GM23338 (cell line): ENCODE data around the gene NCLN. TPM values are rescaled to one million over a fixed set of nuclear protein-coding genes. Genes with fewer than 3 reads are reported as not detected.

ENCODE experiments used
- ATAC-seq: fragments of 200-7000 bp; cut with Tn5 transposase; 3 replicates; pipeline ENCODE4 v1.9.1; 2020
- DNase-seq: peaks from one replicate; pipeline ENCODE4 v3.0.0-alpha.2; 2015; ENCODE audit warnings: low spot score
- H2AFZ ChIP-seq: fragments of 200-600 bp; sonication (generic); 2 replicates; pipeline ENCODE4 v1.8.0; 2016; ENCODE audit warnings: antibody characterized with exemption, mild to moderate bottlenecking, moderate library complexity
- H3F3A ChIP-seq: fragments of 200-600 bp; sonication (generic); replicated peaks from 2 replicates; pipeline ENCODE4 v1.8.0; 2017; ENCODE audit warnings: antibody characterized with exemption, mixed run types, low read depth
- H3K27ac ChIP-seq: fragments of 200-600 bp; sonication (generic); 2 replicates; pipeline ENCODE4 v1.6.1; 2016; ENCODE audit warnings: low read depth
- H3K27me3 ChIP-seq: fragments of 200-600 bp; sonication (generic); 2 replicates; pipeline ENCODE4 v1.8.0; 2016; ENCODE audit warnings: mild to moderate bottlenecking, mixed run types, moderate library complexity; ENCODE audit not compliant: insufficient read depth
- H3K36me3 ChIP-seq: fragments of 200-600 bp; sonication (generic); 2 replicates; pipeline ENCODE4 v1.8.0; 2016; ENCODE audit warnings: mild to moderate bottlenecking; ENCODE audit not compliant: insufficient read depth
- H3K4me1 ChIP-seq: fragments of 200-600 bp; sonication (generic); 2 replicates; pipeline ENCODE4 v1.8.0; 2016; ENCODE audit warnings: mild to moderate bottlenecking, moderate library complexity; ENCODE audit not compliant: insufficient read depth
- H3K4me2 ChIP-seq: fragments of 200-600 bp; sonication (generic); 2 replicates; pipeline ENCODE4 v1.7.1; 2017; ENCODE audit warnings: mixed run types
- H3K4me3 ChIP-seq: fragments of 200-600 bp; sonication (generic); 2 replicates; pipeline ENCODE4 v1.6.1; 2016; ENCODE audit warnings: mixed run types
- H3K79me2 ChIP-seq: fragments of 200-600 bp; sonication (generic); replicated peaks from 2 replicates; pipeline ENCODE4 v1.8.0; 2017; ENCODE audit warnings: mild to moderate bottlenecking; ENCODE audit not compliant: insufficient read depth
- H3K9me2 ChIP-seq: fragments of 200-600 bp; sonication (generic); 2 replicates; pipeline ENCODE4 v1.8.0; 2017; ENCODE audit not compliant: insufficient read depth
- H4K20me1 ChIP-seq: fragments of 200-600 bp; sonication (generic); replicated peaks from 2 replicates; pipeline ENCODE4 v1.8.0; 2017; ENCODE audit warnings: mild to moderate bottlenecking; ENCODE audit not compliant: insufficient read depth
- H3K27ac Mint-ChIP-seq: 2 replicates; pipeline ENCODE4 v1.8.0; 2020; ENCODE audit warnings: inconsistent platforms, mild to moderate bottlenecking, moderate library complexity, mixed read lengths
- H3K27me3 Mint-ChIP-seq: 3 replicates; pipeline ENCODE4 v1.8.0; 2022; ENCODE audit warnings: low read depth, mild to moderate bottlenecking, moderate library complexity, mixed read lengths, inconsistent platforms; ENCODE audit not compliant: insufficient read depth, poor library complexity
- H3K36me3 Mint-ChIP-seq: 3 replicates; pipeline ENCODE4 v1.8.0; 2021; ENCODE audit warnings: low read depth, mild to moderate bottlenecking, inconsistent platforms, moderate library complexity, mixed read lengths
- H3K4me1 Mint-ChIP-seq: 3 replicates; pipeline ENCODE4 v1.8.0; 2020; ENCODE audit warnings: mild to moderate bottlenecking, inconsistent platforms, mixed read lengths
- H3K4me3 Mint-ChIP-seq: 3 replicates; pipeline ENCODE4 v1.8.0; 2021; ENCODE audit warnings: moderate library complexity, mild to moderate bottlenecking, inconsistent platforms, mixed read lengths
- H3K9me3 Mint-ChIP-seq: 3 replicates; pipeline ENCODE4 v1.8.0; 2020; ENCODE audit warnings: moderate library complexity, mild to moderate bottlenecking, inconsistent platforms, mixed read lengths
- CREB1 ChIP-seq: fragments of 250-450 bp; sonication (Bioruptor Pico); IDR thresholded peaks from 2 replicates; pipeline ENCODE4 v1.5.0; 2020; ENCODE audit warnings: low read depth, mild to moderate bottlenecking, moderate library complexity
- EZH2 ChIP-seq: fragments of 200-600 bp; sonication (generic); IDR thresholded peaks from one replicate; pipeline ENCODE4 v1.8.0; 2017; ENCODE audit warnings: antibody characterized with exemption, mild to moderate bottlenecking, low read depth; ENCODE audit not compliant: unreplicated experiment
- EZH2phosphoT487 ChIP-seq: fragments of 200-600 bp; sonication (generic); IDR thresholded peaks from one replicate; pipeline ENCODE4 v1.8.1; 2018; ENCODE audit warnings: antibody characterized with exemption; ENCODE audit not compliant: unreplicated experiment
- JUNB ChIP-seq: IDR thresholded peaks from one replicate; pipeline ENCODE4 v1.6.1; 2016; ENCODE audit warnings: antibody characterized with exemption; ENCODE audit not compliant: unreplicated experiment
- NANOG ChIP-seq: IDR thresholded peaks from 2 replicates; pipeline ENCODE4 v1.6.1; 2016; ENCODE audit warnings: antibody characterized with exemption, borderline replicate concordance
- POLR2AphosphoS5 ChIP-seq: IDR thresholded peaks from 2 replicates; pipeline ENCODE4 v1.6.1; 2016; ENCODE audit warnings: antibody characterized with exemption, low read depth
- STAT1 ChIP-seq: IDR thresholded peaks from one replicate; pipeline ENCODE4 v1.6.1; 2016; ENCODE audit warnings: antibody characterized with exemption; ENCODE audit not compliant: unreplicated experiment
- ZNF114 ChIP-seq: fragments of 250-450 bp; sonication (Bioruptor Pico); IDR thresholded peaks from 2 replicates; pipeline ENCODE4 v1.5.0; 2020; ENCODE audit warnings: mild to moderate bottlenecking, moderate library complexity
- ZNF331 ChIP-seq: fragments of 250-450 bp; sonication (Bioruptor Pico); IDR thresholded peaks from 2 replicates; pipeline ENCODE4 v1.5.0; 2020; ENCODE audit warnings: low read depth, mild to moderate bottlenecking, moderate library complexity
- ZNF462 ChIP-seq: fragments of 250-450 bp; sonication (Bioruptor Pico); IDR thresholded peaks from 2 replicates; pipeline ENCODE4 v1.5.0; 2020; ENCODE audit warnings: mild to moderate bottlenecking, moderate library complexity
- polyA plus RNA-seq: library from polyadenylated mRNA; unstranded; fragments of >200 nt; fragmentation: Nextera tagmentation; extraction: Ambion mirVana; gene quantifications from 2 replicates; pipeline ENCODE4 v1.2.1, GENCODE V29; 2016
- total RNA-seq: library from RNA; depleted of rRNA; stranded (reverse); fragments of >200 nt; shearing (Covaris generic); gene quantifications from 2 replicates; pipeline ENCODE4 v1.2.3, GENCODE V29; 2014
- TF ChIP-seq, protein P1 (sequence below): IDR thresholded peaks from 2 replicates; pipeline ENCODE4 v1.6.1; 2016; ENCODE audit warnings: antibody characterized with exemption
- TF ChIP-seq, protein P2 (sequence below): IDR thresholded peaks from one replicate; pipeline ENCODE4 v1.6.1; 2018; ENCODE audit warnings: antibody characterized with exemption; ENCODE audit not compliant: unreplicated experiment
- TF ChIP-seq, protein P3 (sequence below), 2 experiments: fragments of 200-600 bp in 1 of 2; sonication (generic) in 1 of 2; conservative IDR thresholded peaks; 2 replicates each; pipeline versions ENCODE4 v1.5.1 to v1.6.1; 2016 to 2017; ENCODE audit warnings: antibody characterized with exemption in 2 of 2, low read depth in 2 of 2, mild to moderate bottlenecking in 2 of 2, moderate library complexity in 1 of 2

NCLN gene
- total and polyA plus RNA-seq, 2 experiments from 2014 or later: 85.6 to 125 TPM

- Histone ChIP-seq H2AFZ (no peak overlapping the region), H3K79me2 (no peaks in the 10 kb centered on the region), H3K27me3 (no peaks in the 10 kb centered on the region), H3F3A (0 out of 2 replicates have a peak, but pooled peaks cover 4% of the 10 kb centered on the region), H3K4me3 (no peak overlapping the region), H3K36me3 (no peaks in the 10 kb centered on the region), H3K4me1 (no peaks in the 10 kb centered on the region), H3K9me2 (peaks cover 8% of the 10 kb centered on the region; the same call in 1 of the 2 replicates), H4K20me1 (no peaks in the 10 kb centered on the region), H3K27ac (no peak overlapping the region), H3K4me2 (no peak overlapping the region)
- Mint-ChIP-seq H3K9me3 (no peaks in the 10 kb centered on the region; the same call in 2 of the 3 replicates), H3K36me3 (no peaks in the 10 kb centered on the region), H3K4me1 (peaks cover 5% of the 10 kb centered on the region; the same call in 2 of the 3 replicates), H3K27ac (no peak overlapping the region), H3K27me3 (peaks cover 9% of the 10 kb centered on the region), H3K4me3 (no peak overlapping the region)
- TF ChIP-seq NANOG (no peak), ZNF114 (CRISPR knock-in tag) (no peak), STAT1 (no peak), ZNF462 (CRISPR knock-in tag) (no peak), CREB1 (CRISPR knock-in tag) (no peak), EZH2 (no peak), ZNF331 (CRISPR knock-in tag) (no peak), JUNB (no peak), POLR2AphosphoS5 (no peak), EZH2phosphoT487 (no peak)
- TF ChIP-seq, protein P1, sequence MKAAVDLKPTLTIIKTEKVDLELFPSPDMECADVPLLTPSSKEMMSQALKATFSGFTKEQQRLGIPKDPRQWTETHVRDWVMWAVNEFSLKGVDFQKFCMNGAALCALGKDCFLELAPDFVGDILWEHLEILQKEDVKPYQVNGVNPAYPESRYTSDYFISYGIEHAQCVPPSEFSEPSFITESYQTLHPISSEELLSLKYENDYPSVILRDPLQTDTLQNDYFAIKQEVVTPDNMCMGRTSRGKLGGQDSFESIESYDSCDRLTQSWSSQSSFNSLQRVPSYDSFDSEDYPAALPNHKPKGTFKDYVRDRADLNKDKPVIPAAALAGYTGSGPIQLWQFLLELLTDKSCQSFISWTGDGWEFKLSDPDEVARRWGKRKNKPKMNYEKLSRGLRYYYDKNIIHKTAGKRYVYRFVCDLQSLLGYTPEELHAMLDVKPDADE: no peak
- TF ChIP-seq, protein P2, sequence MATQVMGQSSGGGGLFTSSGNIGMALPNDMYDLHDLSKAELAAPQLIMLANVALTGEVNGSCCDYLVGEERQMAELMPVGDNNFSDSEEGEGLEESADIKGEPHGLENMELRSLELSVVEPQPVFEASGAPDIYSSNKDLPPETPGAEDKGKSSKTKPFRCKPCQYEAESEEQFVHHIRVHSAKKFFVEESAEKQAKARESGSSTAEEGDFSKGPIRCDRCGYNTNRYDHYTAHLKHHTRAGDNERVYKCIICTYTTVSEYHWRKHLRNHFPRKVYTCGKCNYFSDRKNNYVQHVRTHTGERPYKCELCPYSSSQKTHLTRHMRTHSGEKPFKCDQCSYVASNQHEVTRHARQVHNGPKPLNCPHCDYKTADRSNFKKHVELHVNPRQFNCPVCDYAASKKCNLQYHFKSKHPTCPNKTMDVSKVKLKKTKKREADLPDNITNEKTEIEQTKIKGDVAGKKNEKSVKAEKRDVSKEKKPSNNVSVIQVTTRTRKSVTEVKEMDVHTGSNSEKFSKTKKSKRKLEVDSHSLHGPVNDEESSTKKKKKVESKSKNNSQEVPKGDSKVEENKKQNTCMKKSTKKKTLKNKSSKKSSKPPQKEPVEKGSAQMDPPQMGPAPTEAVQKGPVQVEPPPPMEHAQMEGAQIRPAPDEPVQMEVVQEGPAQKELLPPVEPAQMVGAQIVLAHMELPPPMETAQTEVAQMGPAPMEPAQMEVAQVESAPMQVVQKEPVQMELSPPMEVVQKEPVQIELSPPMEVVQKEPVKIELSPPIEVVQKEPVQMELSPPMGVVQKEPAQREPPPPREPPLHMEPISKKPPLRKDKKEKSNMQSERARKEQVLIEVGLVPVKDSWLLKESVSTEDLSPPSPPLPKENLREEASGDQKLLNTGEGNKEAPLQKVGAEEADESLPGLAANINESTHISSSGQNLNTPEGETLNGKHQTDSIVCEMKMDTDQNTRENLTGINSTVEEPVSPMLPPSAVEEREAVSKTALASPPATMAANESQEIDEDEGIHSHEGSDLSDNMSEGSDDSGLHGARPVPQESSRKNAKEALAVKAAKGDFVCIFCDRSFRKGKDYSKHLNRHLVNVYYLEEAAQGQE: no peak
- TF ChIP-seq, protein P3, sequence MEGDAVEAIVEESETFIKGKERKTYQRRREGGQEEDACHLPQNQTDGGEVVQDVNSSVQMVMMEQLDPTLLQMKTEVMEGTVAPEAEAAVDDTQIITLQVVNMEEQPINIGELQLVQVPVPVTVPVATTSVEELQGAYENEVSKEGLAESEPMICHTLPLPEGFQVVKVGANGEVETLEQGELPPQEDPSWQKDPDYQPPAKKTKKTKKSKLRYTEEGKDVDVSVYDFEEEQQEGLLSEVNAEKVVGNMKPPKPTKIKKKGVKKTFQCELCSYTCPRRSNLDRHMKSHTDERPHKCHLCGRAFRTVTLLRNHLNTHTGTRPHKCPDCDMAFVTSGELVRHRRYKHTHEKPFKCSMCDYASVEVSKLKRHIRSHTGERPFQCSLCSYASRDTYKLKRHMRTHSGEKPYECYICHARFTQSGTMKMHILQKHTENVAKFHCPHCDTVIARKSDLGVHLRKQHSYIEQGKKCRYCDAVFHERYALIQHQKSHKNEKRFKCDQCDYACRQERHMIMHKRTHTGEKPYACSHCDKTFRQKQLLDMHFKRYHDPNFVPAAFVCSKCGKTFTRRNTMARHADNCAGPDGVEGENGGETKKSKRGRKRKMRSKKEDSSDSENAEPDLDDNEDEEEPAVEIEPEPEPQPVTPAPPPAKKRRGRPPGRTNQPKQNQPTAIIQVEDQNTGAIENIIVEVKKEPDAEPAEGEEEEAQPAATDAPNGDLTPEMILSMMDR (conservative IDR thresholded peaks at IDR 0.05; ENCODE audit: low read depth in 2 of 2): no peak
- DNase-seq (no peak), ATAC-seq (no peak)
Observed at GRCh38 chr19:3153286-3154230, 32.2 kb upstream of the NCLN start.
